IPS-15b (cell line): Measurements from ENCODE around the gene PRKCE.
"Not testable (repeated sequence)": the region's sequence is repeated elsewhere in the genome, so short reads cannot be mapped to it uniquely, and the experiment has no call there.

Experiments
- H3K27me3 ChIP-seq: one replicate; pipeline ENCODE4 v1.6.1; 2013; ENCODE audit warnings: low read length; ENCODE audit not compliant: control insufficient read depth, insufficient read depth
- H3K36me3 ChIP-seq: one replicate; pipeline ENCODE4 v1.6.1; 2013; ENCODE audit warnings: low read length; ENCODE audit not compliant: control insufficient read depth, insufficient read depth
- H3K4me1 ChIP-seq: one replicate; pipeline ENCODE4 v1.6.1; 2013; ENCODE audit warnings: mild to moderate bottlenecking, low read length; ENCODE audit not compliant: control insufficient read depth, insufficient read depth
- H3K4me3 ChIP-seq: one replicate; pipeline ENCODE4 v1.5.1; 2013; ENCODE audit warnings: low read depth, low read length
- H3K9ac ChIP-seq: one replicate; pipeline ENCODE4 v1.6.1; 2013; ENCODE audit warnings: low read depth, mild to moderate bottlenecking, low read length
- H3K9me3 ChIP-seq: one replicate; pipeline ENCODE4 v1.6.1; 2013; ENCODE audit warnings: mild to moderate bottlenecking, low read length; ENCODE audit not compliant: control insufficient read depth, insufficient read depth

Gene PRKCE

DNA sequence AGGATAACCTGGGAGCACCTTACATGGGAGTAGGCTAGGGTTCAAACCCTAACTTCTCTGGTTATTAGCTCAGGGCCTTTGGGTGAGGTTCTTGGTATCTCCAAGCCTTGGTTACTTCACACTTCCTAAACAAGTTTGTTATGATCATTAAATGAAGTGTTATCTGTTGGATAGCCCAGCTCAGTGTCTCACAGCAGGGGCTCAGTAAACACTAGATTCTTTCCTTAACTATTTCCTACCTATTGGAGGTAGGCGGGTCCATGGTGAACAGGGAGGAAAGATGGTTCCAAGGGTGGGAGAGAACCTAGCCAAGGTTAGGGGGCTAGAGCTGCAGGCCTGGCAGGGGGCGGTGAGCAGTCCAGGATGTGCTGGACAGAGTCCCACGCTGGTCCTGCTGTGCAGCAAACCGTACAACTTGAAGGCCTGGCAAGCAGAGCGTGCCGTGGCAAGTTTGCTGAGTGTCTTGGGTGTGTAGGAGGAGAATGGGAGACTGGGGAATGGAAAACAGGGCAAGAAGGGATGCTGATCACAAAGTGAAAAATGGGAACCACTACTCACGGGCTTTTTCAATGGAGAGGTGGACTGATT is 259.1 kb downstream of the PRKCE start:
- Histone ChIP-seq H3K27me3 (no peaks in the 10 kb centered on the region), H3K36me3 (no peaks in the 10 kb centered on the region), H3K4me3 (no peak overlapping the region), H3K9me3 (no peaks in the 10 kb centered on the region), H3K9ac (no peak overlapping the region), H3K4me1 (no peaks in the 10 kb centered on the region)

GRCh38 chr2:45911538-45911937 is 260.1 kb downstream of the PRKCE start:
- Histone ChIP-seq H3K4me3 (no peak overlapping the region), H3K9me3 (no peaks in the 10 kb centered on the region), H3K27me3 (no peaks in the 10 kb centered on the region), H3K36me3 (no peaks in the 10 kb centered on the region), H3K9ac (no peak overlapping the region), H3K4me1 (no peaks in the 10 kb centered on the region)

GRCh38 chr2:45912109-45912508 is 260.6 kb downstream of the PRKCE start:
- no peak overlapping the region for H3K9ac ChIP-seq
- no peaks in the 10 kb centered on the region for H3K36me3 ChIP-seq
- H3K9me3 ChIP-seq, result no peaks in the 10 kb centered on the region
- H3K4me3 ChIP-seq, result no peak overlapping the region
- no peaks in the 10 kb centered on the region for H3K27me3 ChIP-seq
- no peaks in the 10 kb centered on the region for H3K4me1 ChIP-seq

DNA sequence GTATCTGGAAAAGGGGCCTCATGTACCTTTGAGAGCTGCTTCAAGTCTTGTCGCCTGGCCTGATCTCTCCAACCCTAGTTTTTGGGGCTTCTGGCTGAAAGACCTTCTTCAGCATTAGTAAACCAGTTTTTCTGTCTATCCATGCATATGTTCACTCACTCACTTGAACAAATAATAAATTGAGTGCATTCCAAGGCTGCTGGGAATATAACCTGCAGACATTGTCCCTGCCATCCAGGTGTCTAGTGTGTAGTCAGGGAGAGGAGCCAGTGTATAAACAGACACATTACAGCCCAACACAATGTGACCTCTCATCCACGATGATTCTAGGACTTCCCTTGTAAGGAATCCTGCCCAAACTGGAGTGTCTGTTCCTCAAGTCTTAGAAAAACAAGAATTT is 262.1 kb downstream of the PRKCE start:
- Histone ChIP-seq H3K27me3 (no peaks in the 10 kb centered on the region), H3K9me3 (no peaks in the 10 kb centered on the region), H3K36me3 (no peaks in the 10 kb centered on the region), H3K9ac (no peak overlapping the region), H3K4me1 (no peaks in the 10 kb centered on the region), H3K4me3 (no peak overlapping the region)

DNA sequence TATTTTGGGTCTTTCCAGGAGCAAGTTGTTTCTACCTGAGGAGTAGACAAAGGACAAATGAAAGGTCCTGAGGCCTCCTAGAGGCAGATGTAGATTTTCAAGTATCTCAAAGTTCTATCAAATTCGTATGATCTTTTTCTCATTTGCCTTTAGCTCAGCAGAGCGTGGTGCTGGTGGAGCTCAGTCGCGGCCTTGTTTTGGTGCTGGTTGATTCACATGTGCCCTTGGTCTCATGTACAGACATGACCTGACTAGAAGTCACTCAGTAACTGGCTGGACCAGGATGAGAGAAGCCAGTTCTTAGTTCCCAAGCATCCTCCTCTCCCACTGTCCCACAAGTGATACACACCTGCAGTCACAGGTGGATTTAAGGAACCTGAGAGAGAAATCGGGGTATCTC is 264.0 kb downstream of the PRKCE start:
- Histone ChIP-seq H3K4me3 (no peak overlapping the region), H3K9me3 (no peaks in the 10 kb centered on the region), H3K9ac (no peak overlapping the region), H3K27me3 (no peaks in the 10 kb centered on the region), H3K36me3 (no peaks in the 10 kb centered on the region), H3K4me1 (no peaks in the 10 kb centered on the region)

- H3K4me1 ChIP-seq, H3K36me3 ChIP-seq, H3K4me3 ChIP-seq, H3K9ac ChIP-seq, H3K9me3 ChIP-seq, H3K27me3 ChIP-seq: not testable (repeated sequence)
Measured at GRCh38 chr2:45917561-45918176, 266.2 kb downstream of the PRKCE start.

DNA sequence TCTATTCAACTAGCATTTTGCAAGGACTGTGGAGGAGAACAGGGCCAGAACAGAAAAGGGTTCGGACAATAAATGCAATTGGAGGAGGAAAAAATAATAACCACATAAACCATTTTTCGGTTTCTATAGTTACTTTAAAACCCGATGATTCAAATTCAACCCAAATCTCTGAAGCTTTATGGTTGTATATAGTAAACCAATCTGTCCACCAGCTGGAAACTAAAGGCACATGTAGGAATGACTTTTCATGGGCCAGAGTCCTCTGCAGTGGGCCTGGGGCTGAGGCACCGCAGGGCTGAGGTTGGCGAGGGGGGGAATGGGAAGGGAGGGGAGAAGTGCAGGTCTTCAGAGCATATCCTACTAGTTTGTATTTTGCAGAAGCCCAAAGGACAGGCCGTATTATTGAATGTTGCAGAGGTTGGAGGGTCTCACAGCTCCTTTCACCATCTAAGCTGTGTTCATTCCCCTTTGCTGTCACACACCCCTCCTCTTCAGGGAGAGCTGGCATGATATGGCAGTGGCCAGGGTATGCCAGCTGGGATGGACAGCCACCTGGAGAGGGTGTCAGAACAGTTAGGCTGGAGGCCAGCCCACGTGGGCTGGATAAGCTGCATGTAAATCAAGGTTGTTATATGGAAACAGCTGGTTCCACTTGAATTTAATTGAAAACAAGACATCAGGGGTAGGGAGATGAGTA is 267.1 kb downstream of the PRKCE start:
- Histone ChIP-seq H3K9me3 (no peaks in the 10 kb centered on the region), H3K27me3 (no peaks in the 10 kb centered on the region), H3K36me3 (no peaks in the 10 kb centered on the region), H3K4me1 (no peaks in the 10 kb centered on the region), H3K9ac (no peak overlapping the region), H3K4me3 (no peak overlapping the region)

- H3K9me3 ChIP-seq, result no peaks in the 10 kb centered on the region
- no peaks in the 10 kb centered on the region for H3K27me3 ChIP-seq
- no peaks in the 10 kb centered on the region for H3K36me3 ChIP-seq
- H3K4me3 ChIP-seq, result no peak overlapping the region
- H3K4me1 ChIP-seq, result no peaks in the 10 kb centered on the region
- no peak overlapping the region for H3K9ac ChIP-seq
Measured at GRCh38 chr2:45919160-45919650, 267.7 kb downstream of the PRKCE start.

DNA sequence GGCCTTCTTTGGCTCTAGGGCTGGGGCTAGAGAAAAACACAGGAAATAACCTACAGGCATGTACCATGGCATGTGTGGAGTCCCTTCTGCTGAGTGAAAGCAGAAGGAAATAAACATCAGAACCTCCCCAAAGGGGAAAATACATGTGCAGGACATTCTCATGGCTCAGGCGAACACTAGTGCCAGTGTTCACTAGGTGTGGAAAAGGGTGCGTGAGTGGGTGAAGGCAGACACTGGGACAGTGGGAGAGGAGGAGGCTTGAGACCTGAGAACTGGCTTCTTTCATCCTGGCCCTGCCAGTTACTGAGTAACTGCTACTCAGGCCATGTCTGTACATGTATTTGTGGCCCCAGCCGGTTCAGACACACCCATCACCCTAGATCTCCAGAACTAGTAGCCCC is 268.2 kb downstream of the PRKCE start:
- H3K9ac ChIP-seq, result no peak overlapping the region
- no peak overlapping the region for H3K4me3 ChIP-seq
- no peaks in the 10 kb centered on the region for H3K4me1 ChIP-seq
- H3K9me3 ChIP-seq, result no peaks in the 10 kb centered on the region
- no peaks in the 10 kb centered on the region for H3K27me3 ChIP-seq
- H3K36me3 ChIP-seq, result no peaks in the 10 kb centered on the region

GRCh38 chr2:45921921-45922320 is 270.4 kb downstream of the PRKCE start:
- Histone ChIP-seq H3K9ac (no peak overlapping the region), H3K27me3 (no peaks in the 10 kb centered on the region), H3K36me3 (no peaks in the 10 kb centered on the region), H3K4me3 (no peak overlapping the region), H3K4me1 (no peaks in the 10 kb centered on the region), H3K9me3 (no peaks in the 10 kb centered on the region)

DNA sequence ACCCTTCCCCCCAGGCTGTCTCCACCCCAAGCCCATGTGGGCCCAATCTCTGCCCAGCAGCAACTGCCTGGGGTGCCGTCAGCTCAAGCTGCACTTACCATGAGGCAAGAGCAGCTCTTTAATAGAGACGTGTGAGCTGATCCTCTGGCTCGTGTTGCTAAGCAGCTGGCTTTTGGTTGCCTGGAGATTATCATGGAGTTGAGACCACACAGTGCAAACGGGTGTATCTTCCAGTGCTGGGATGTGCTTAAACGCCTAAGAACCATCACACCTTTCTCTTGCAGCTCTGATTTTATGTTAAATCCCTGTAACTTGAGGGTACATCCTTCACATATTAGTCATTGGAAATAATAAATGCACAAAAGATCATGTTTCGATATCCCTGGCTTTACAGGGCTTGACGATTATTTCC is 271.1 kb downstream of the PRKCE start:
- Histone ChIP-seq H3K4me3 (no peak overlapping the region), H3K9me3 (no peaks in the 10 kb centered on the region), H3K9ac (no peak overlapping the region), H3K27me3 (no peaks in the 10 kb centered on the region), H3K36me3 (no peaks in the 10 kb centered on the region), H3K4me1 (no peaks in the 10 kb centered on the region)

DNA sequence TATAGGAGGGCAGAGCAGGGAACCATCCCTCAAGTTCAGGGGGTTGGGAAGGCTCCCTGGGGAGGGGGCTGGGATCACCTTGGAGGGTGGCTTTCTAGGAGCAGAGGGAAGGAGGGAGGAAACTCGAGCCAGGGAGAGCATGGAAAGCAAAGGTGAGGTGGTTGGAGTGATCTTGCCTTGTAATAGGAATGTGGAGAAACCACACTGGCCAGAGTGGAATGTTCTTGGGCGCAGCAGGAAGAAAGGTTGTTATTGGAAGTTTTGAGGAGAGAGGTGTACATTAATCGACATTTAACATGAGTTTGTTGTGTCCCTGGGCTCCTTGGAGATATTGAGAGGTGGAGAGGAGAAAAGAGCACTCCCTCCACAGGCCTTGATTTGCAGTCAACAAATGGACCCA is 272.2 kb downstream of the PRKCE start:
- H3K4me3 ChIP-seq, result no peak overlapping the region
- no peaks in the 10 kb centered on the region for H3K36me3 ChIP-seq
- H3K4me1 ChIP-seq, result no peaks in the 10 kb centered on the region
- H3K27me3 ChIP-seq, result no peaks in the 10 kb centered on the region
- H3K9me3 ChIP-seq, result no peaks in the 10 kb centered on the region
- H3K9ac ChIP-seq, result no peak overlapping the region
